Ovary (tissue), 9 donors: ENCODE results near the gene COL6A3. TPM values are rescaled to one million over a fixed set of nuclear protein-coding genes. Genes with fewer than 3 reads are reported as not detected.

Experiments
- DNase-seq, 5 donors: peaks; one replicate each; pipeline ENCODE4 v3.0.0-alpha.2; 2019 to 2020
- H3K27ac ChIP-seq, 2 donors: fragments of 200-600 bp; one replicate each; pipeline versions ENCODE4 v1.5.1 to v1.8.0; 2019 to 2022
- H3K27me3 ChIP-seq: fragments of 200-600 bp; one replicate; pipeline ENCODE4 v1.8.0; 2022
- H3K36me3 ChIP-seq: fragments of 200-600 bp; sonication (generic); one replicate; pipeline ENCODE4 v1.5.1; 2019
- H3K4me1 ChIP-seq: one replicate; pipeline ENCODE4 v1.8.1; 2013; ENCODE audit warnings: mild to moderate bottlenecking, moderate library complexity; ENCODE audit not compliant: insufficient read depth
- H3K4me3 ChIP-seq: fragments of 200-600 bp; sonication (generic); one replicate; pipeline ENCODE4 v1.5.1; 2017
- H3K9me3 ChIP-seq, 2 donors: fragments of 200-600 bp in 1 of 2; sonication (generic) in 1 of 2; one replicate each; pipeline versions ENCODE4 v1.5.1 to v1.8.1; 2013 to 2019; ENCODE audit warnings: mild to moderate bottlenecking in 1 of 2, moderate library complexity in 1 of 2
- EP300 ChIP-seq: sonication (generic); formaldehyde crosslinking; IDR thresholded peaks from one replicate; pipeline ENCODE4 v1.6.1; 2017; ENCODE audit warnings: antibody characterized with exemption
- POLR2A ChIP-seq: fragments of 450-650 bp; IDR thresholded peaks from one replicate; pipeline ENCODE4 v1.6.1; 2017; ENCODE audit warnings: antibody characterized with exemption, mild to moderate bottlenecking, moderate library complexity
- WGBS, 3 donors: extraction: QIAGEN DNeasy Blood & Tissue Kit in 1 of 3; methylation state at CpG; one replicate each; pipeline versions ENCODE4 v1.1.5 to v1.1.7; 2013 to 2017; 5-methylcytosine and 5-hydroxymethylcytosine counted together
- intact Hi-C, 4 donors: fragments of 100-400 bp; cut with DNase I; formaldehyde crosslinking; loops; one replicate each; pipeline versions ENCODE4 v1.11.0 to v1.15.1; 2022 to 2023
- polyA plus RNA-seq, 2 donors: library from polyadenylated mRNA; stranded (reverse); fragments of 200-250 nt in 1 of 2; fragments of 350-450 nt in 1 of 2; fragmentation: Illumina TruSeq in 1 of 2; extraction: RNeasy Lipid Tissue Mini Kit (QIAGEN cat#74804) in 1 of 2; gene quantifications; one replicate each; pipeline ENCODE4 v1.2.3, GENCODE V29; 2013 to 2014
- total RNA-seq, 7 donors: library from RNA; depleted of rRNA in 2 of 7; stranded (reverse); fragments of >200 nt in 2 of 7; fragmentation: NEBNext Ultra II Directional in 3 of 7; extraction: Animal tissue kit (Norgen Biotek cat#: 25700) in 3 of 7; gene quantifications; one replicate each; pipeline versions ENCODE4 v1.1.0 to v1.2.4, GENCODE V29; 2016 to 2023
- TF ChIP-seq, protein P1 (sequence below), 3 donors: fragments of 450-650 bp in 2 of 3; fragments of 200-600 bp in 1 of 3; IDR thresholded peaks; one replicate each; pipeline versions ENCODE4 v1.5.1 to v1.8.0; 2016 to 2022; ENCODE audit warnings: antibody characterized with exemption in 3 of 3, mild to moderate bottlenecking in 1 of 3
- donor health status: DM: no; HTN: no; CAD: no; lungs with moderate emphysema.
- donor health status: DM: no; HTN: no; CAD: no.
- donor health status: Bipolar disorder and iron deficiency.
- donor health status: DM: yes; HTN: yes; CAD: no.
- donor health status: DM: no; HTN: no; CAD: no.
- donor health status: DM: yes; HTN: yes; CAD: no.

COL6A3 gene
- total and polyA plus RNA-seq, 9 donors = 105 to 520 (median 378) TPM

DNA sequence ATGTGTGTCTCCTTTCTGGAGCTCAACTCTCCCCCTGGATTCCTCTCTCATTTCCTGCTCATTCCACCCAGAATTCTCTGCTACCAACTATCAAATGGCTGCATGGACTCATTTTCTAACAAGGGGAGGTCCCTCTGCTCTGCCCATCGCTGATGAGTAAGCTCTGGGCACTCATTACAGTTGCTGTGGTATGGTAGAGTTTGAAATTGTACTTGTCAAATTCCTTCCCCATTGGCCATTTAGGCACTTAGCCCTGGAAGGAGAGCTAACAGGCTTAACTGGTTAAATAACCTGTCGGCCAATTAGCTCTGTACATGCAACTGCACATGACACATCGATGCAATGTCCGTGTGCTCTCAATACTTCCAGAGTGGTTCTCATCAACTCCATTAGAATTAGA lies 20.4 kb downstream of the COL6A3 start:
- no peaks in the 10 kb centered on the region for H3K9me3 ChIP-seq
- H3K36me3 ChIP-seq = no peaks in the 10 kb centered on the region
- no peaks in the 10 kb centered on the region for H3K27me3 ChIP-seq
- no peak overlapping the region for H3K4me3 ChIP-seq
- peaks cover 5% of the 10 kb centered on the region for H3K4me1 ChIP-seq
- intact Hi-C loops = no loop called here
- no peak for DNase-seq
- H3K27ac ChIP-seq = no peak overlapping the region
- TF ChIP-seq, protein P1, sequence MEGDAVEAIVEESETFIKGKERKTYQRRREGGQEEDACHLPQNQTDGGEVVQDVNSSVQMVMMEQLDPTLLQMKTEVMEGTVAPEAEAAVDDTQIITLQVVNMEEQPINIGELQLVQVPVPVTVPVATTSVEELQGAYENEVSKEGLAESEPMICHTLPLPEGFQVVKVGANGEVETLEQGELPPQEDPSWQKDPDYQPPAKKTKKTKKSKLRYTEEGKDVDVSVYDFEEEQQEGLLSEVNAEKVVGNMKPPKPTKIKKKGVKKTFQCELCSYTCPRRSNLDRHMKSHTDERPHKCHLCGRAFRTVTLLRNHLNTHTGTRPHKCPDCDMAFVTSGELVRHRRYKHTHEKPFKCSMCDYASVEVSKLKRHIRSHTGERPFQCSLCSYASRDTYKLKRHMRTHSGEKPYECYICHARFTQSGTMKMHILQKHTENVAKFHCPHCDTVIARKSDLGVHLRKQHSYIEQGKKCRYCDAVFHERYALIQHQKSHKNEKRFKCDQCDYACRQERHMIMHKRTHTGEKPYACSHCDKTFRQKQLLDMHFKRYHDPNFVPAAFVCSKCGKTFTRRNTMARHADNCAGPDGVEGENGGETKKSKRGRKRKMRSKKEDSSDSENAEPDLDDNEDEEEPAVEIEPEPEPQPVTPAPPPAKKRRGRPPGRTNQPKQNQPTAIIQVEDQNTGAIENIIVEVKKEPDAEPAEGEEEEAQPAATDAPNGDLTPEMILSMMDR (IDR thresholded peaks at IDR 0.05) = no peak
- TF ChIP-seq EP300 (no peak), POLR2A (no peak)
- 90 to 95% (median 94%) methylated on average over 4 of the region's 4 CpGs for WGBS, 3 donors

DNA sequence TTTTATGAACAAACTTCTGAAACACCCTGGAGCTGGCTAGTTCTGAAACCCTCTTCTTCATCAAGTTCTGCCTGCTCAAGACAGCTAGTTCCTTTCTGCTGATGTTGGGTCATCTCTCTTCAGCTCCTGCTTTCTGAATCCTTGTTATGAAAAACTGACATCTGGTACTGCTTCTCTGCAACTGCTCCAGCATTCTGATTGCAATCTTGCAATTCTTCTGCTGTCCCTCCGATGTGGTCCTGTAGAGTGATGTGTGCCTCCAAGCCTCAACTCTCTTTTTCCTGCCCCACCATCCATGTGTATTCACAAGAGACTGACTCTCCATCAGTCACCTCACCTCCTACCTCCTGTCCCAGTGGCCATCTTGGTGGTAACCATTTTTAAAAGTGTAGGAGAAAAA lies 21.8 kb downstream of the COL6A3 start:
- H3K27me3 ChIP-seq = no peaks in the 10 kb centered on the region
- no peaks in the 10 kb centered on the region for H3K9me3 ChIP-seq
- intact Hi-C loops = no loop called here
- H3K4me1 ChIP-seq = no peaks in the 10 kb centered on the region
- H3K4me3 ChIP-seq = no peak overlapping the region
- H3K27ac ChIP-seq = no peak overlapping the region
- no peak for DNase-seq
- no peaks in the 10 kb centered on the region for H3K36me3 ChIP-seq
- TF ChIP-seq POLR2A = no peak
- TF ChIP-seq EP300 = no peak
- WGBS, 3 donors = 84 to 89% (median 87%) methylated on average over 1 of the region's 1 CpG

DNA sequence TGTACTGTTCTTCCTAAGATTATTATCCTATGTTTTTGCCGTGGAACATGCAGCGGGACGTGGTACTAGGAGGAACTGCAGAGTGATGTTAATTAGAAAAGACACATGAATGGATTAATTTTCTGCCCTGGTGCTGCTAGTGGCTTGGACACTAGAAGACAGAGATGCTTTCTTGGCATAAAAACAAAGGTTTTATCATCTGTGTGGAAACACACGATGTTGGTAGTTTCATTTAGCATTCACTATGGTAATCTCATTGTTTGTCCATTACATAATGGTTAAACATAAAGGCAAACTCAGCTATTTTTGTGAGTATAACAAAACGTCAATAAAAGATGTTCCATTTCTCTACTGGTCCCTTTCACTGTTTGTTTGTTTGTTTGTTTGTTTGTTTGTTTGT lies 22.8 kb downstream of the COL6A3 start:
- H3K36me3 ChIP-seq = no peaks in the 10 kb centered on the region
- no peaks in the 10 kb centered on the region for H3K27me3 ChIP-seq
- TF ChIP-seq POLR2A (no peak), EP300 (no peak)
- TF ChIP-seq, protein P1 (IDR thresholded peaks at IDR 0.05) = no peak
- DNase-seq = no peak
- H3K4me1 ChIP-seq = no peaks in the 10 kb centered on the region
- H3K9me3 ChIP-seq = no peaks in the 10 kb centered on the region
- intact Hi-C loops = no loop called here
- WGBS, 3 donors = 56 to 60% (median 60%) methylated on average over 5 of the region's 5 CpGs
- H3K4me3 ChIP-seq = no peak overlapping the region
- no peak overlapping the region for H3K27ac ChIP-seq

DNA sequence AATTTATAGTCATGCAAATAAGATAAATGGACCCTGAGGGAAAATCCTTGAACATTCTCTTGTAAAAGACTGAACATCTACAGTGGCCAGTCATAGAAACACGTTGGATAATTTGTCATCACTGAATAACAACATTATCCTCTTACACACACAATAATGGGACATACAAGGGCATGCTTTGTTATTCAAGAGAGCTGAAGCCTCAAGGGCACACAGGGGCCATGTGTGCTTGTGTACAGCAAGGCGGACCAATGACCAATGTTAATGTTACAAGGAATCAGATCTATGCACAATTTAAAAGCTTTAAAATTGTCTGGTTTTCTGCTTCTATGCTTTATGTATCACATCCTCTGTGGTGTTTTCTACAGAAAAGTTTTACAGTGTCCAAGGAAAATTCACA lies 23.7 kb downstream of the COL6A3 start:
- no peaks in the 10 kb centered on the region for H3K27me3 ChIP-seq
- no peak overlapping the region for H3K4me3 ChIP-seq
- intact Hi-C loops = no loop called here
- WGBS, 3 donors = 56 to 74% (median 71%) methylated on average over 2 of the region's 2 CpGs
- no peaks in the 10 kb centered on the region for H3K4me1 ChIP-seq
- no peaks in the 10 kb centered on the region for H3K36me3 ChIP-seq
- no peak for DNase-seq
- TF ChIP-seq, protein P1 (IDR thresholded peaks at IDR 0.05) = no peak
- TF ChIP-seq EP300 = no peak
- H3K9me3 ChIP-seq = no peaks in the 10 kb centered on the region
- no peak overlapping the region for H3K27ac ChIP-seq

DNA sequence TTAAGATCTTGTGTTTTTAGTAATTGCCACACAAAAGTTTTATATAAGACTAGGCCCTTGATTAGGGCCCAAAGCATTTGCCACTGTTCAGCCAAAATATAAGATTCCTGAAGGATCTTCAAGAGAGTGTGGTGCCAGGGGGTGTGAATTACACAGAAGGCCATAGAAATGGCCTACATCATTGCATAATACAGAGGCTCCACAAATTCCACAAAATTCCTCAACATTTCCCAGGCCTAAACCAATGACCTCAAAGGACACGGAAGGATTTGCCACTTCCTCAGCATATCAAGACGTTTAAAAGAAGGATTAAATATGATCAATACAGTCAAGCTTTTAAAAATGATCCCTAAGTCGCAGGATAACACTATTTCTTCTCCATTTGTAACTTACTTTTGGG lies 24.1 kb downstream of the COL6A3 start:
- H3K36me3 ChIP-seq = no peaks in the 10 kb centered on the region
- H3K27me3 ChIP-seq = no peaks in the 10 kb centered on the region
- no peak overlapping the region for H3K27ac ChIP-seq
- H3K9me3 ChIP-seq = no peaks in the 10 kb centered on the region
- peaks cover under 1% of the 10 kb centered on the region for H3K4me1 ChIP-seq
- no peak overlapping the region for H3K4me3 ChIP-seq
- WGBS, 3 donors = 81 to 86% (median 82%) methylated on average over 3 of the region's 3 CpGs
- no peak for DNase-seq
- TF ChIP-seq, protein P1 (IDR thresholded peaks at IDR 0.05) = no peak
- TF ChIP-seq EP300 = no peak
- no peak for TF ChIP-seq POLR2A
- intact Hi-C loops = no loop called here
